HepG2 (cell line): ENCODE measurements around the gene RPLP2. TPM values are rescaled to one million over a fixed set of nuclear protein-coding genes. Genes with fewer than 3 reads are reported as not detected.

ENCODE experiments used
- ARNTL ChIP-seq: sonication (generic); formaldehyde crosslinking; IDR thresholded peaks from 2 replicates; pipeline ENCODE4 v1.4.0; 2020; ENCODE audit warnings: mild to moderate bottlenecking, missing genetic modification reagents
- CC2D1A ChIP-seq: sonication (generic); formaldehyde crosslinking; IDR thresholded peaks from 2 replicates; pipeline ENCODE4 v1.8.1; 2023; ENCODE audit warnings: mild to moderate bottlenecking, missing genetic modification reagents
- ESRRA ChIP-seq: sonication (generic); formaldehyde crosslinking; IDR thresholded peaks from 2 replicates; pipeline ENCODE4 v1.5.1; 2020; ENCODE audit warnings: mild to moderate bottlenecking, low read depth, missing genetic modification reagents
- GTF2F1 ChIP-seq: fragments of 150-350 bp; IDR thresholded peaks from 2 replicates; pipeline ENCODE4 v1.6.1; 2014; ENCODE audit warnings: low read length
- NCOA2 ChIP-seq: sonication (generic); formaldehyde crosslinking; IDR thresholded peaks from 2 replicates; pipeline ENCODE4 v1.8.0; 2022; ENCODE audit warnings: inconsistent platforms
- PRPF4 ChIP-seq: fragments of 200-400 bp; formaldehyde crosslinking; IDR thresholded peaks from 2 replicates; pipeline ENCODE4 v1.6.1; 2016; ENCODE audit warnings: low read length, low read depth; ENCODE audit not compliant: poor library complexity, severe bottlenecking
- RBM39 ChIP-seq: fragments of 200-400 bp; formaldehyde crosslinking; IDR thresholded peaks from one replicate; pipeline ENCODE4 v1.6.1; 2018; ENCODE audit warnings: antibody characterized with exemption, mild to moderate bottlenecking, low read depth, low read length; ENCODE audit not compliant: poor library complexity, severe bottlenecking
- SP1 ChIP-seq, 2 experiments: fragments of 450-650 bp in 1 of 2; sonication (generic) in 1 of 2; formaldehyde crosslinking in 1 of 2; IDR thresholded peaks; 2 replicates each; pipeline versions ENCODE4 v1.4.0 to v1.6.1; 2016 to 2020; ENCODE audit warnings: missing genetic modification reagents in 1 of 2
- SP140L ChIP-seq: sonication (generic); formaldehyde crosslinking; IDR thresholded peaks from 2 replicates; pipeline ENCODE4 v1.4.0; 2020; ENCODE audit warnings: missing genetic modification reagents, borderline replicate concordance
- WIZ ChIP-seq: sonication (generic); formaldehyde crosslinking; IDR thresholded peaks from 2 replicates; pipeline ENCODE4 v1.5.1; 2020; ENCODE audit warnings: mild to moderate bottlenecking, missing genetic modification reagents
- ZBTB1 ChIP-seq: sonication (generic); formaldehyde crosslinking; IDR thresholded peaks from 2 replicates; pipeline ENCODE4 v1.4.0; 2020; ENCODE audit warnings: missing genetic modification reagents, borderline replicate concordance
- ZBTB20 ChIP-seq: sonication (generic); formaldehyde crosslinking; IDR thresholded peaks from 2 replicates; pipeline ENCODE4 v1.8.1; 2023; ENCODE audit warnings: missing genetic modification reagents, low read depth, mild to moderate bottlenecking, borderline replicate concordance
- ZNF264 ChIP-seq: sonication (generic); formaldehyde crosslinking; IDR thresholded peaks from 2 replicates; pipeline ENCODE4 v1.4.0; 2020; ENCODE audit warnings: missing genetic modification reagents
- ZNF33B ChIP-seq: sonication (generic); formaldehyde crosslinking; IDR thresholded peaks from 2 replicates; pipeline ENCODE4 v1.5.1; 2020; ENCODE audit warnings: mild to moderate bottlenecking, missing genetic modification reagents
- ZNF567 ChIP-seq: sonication (generic); formaldehyde crosslinking; IDR thresholded peaks from 2 replicates; pipeline ENCODE4 v1.8.1; 2023; ENCODE audit warnings: mild to moderate bottlenecking, missing genetic modification reagents, borderline replicate concordance
- ZNF572 ChIP-seq: sonication (generic); formaldehyde crosslinking; IDR thresholded peaks from 2 replicates; pipeline ENCODE4 v1.5.1; 2020; ENCODE audit warnings: mild to moderate bottlenecking, missing genetic modification reagents
- ZNF709 ChIP-seq: sonication (generic); formaldehyde crosslinking; IDR thresholded peaks from 2 replicates; pipeline ENCODE4 v1.5.0; 2020; ENCODE audit warnings: mild to moderate bottlenecking, missing genetic modification reagents
- ZNF75D ChIP-seq: sonication (generic); formaldehyde crosslinking; IDR thresholded peaks from 2 replicates; pipeline ENCODE4 v1.8.1; 2023; ENCODE audit warnings: missing genetic modification reagents, mild to moderate bottlenecking, borderline replicate concordance
- ZSCAN12 ChIP-seq: sonication (generic); formaldehyde crosslinking; IDR thresholded peaks from 2 replicates; pipeline ENCODE4 v1.9.0; 2021; ENCODE audit warnings: mild to moderate bottlenecking, missing genetic modification reagents
- polyA plus RNA-seq, 8 experiments: library from polyadenylated mRNA; depleted of rRNA in 3 of 8; stranded (reverse) in 7 of 8; unstranded in 1 of 8; fragments of >200 nt; fragmentation: Illumina TruSeq in 4 of 8; extraction: Trizol in 4 of 8; gene quantifications; 2 replicates each; pipeline versions ENCODE4 v1.2.1 to v1.2.3, GENCODE V29; 2011 to 2016; ENCODE audit warnings: low read depth in 4 of 8, missing spikeins in 1 of 8, mixed read lengths in 1 of 8; ENCODE audit not compliant: insufficient read depth in 1 of 8
- total RNA-seq, 5 experiments: library from RNA; depleted of rRNA; stranded (reverse); fragments of >200 nt; fragmentation: Illumina TruSeq; extraction: Trizol; gene quantifications; 2 replicates each; pipeline ENCODE4 v1.2.3, GENCODE V29; 2016; ENCODE audit warnings: low read depth in 1 of 5
- TF ChIP-seq, protein P1 (sequence below): sonication (generic); formaldehyde crosslinking; IDR thresholded peaks from 2 replicates; pipeline ENCODE4 v1.4.0; 2020; ENCODE audit warnings: missing genetic modification reagents
- TF ChIP-seq, protein P2 (sequence below): sonication (generic); formaldehyde crosslinking; IDR thresholded peaks from 2 replicates; pipeline ENCODE4 v1.8.0; 2022; ENCODE audit warnings: mild to moderate bottlenecking, missing genetic modification reagents; ENCODE audit not compliant: insufficient replicate concordance
- TF ChIP-seq, protein P3 (sequence below): sonication (generic); formaldehyde crosslinking; IDR thresholded peaks from 2 replicates; pipeline ENCODE4 v1.4.0; 2020; ENCODE audit warnings: missing genetic modification reagents

RPLP2 gene
- total and polyA plus RNA-seq, 2 of the 13 experiments (the other 11 are each of a cell fraction or from before 2014, with no cell fraction given) = 978 to 2,106 TPM

DNA sequence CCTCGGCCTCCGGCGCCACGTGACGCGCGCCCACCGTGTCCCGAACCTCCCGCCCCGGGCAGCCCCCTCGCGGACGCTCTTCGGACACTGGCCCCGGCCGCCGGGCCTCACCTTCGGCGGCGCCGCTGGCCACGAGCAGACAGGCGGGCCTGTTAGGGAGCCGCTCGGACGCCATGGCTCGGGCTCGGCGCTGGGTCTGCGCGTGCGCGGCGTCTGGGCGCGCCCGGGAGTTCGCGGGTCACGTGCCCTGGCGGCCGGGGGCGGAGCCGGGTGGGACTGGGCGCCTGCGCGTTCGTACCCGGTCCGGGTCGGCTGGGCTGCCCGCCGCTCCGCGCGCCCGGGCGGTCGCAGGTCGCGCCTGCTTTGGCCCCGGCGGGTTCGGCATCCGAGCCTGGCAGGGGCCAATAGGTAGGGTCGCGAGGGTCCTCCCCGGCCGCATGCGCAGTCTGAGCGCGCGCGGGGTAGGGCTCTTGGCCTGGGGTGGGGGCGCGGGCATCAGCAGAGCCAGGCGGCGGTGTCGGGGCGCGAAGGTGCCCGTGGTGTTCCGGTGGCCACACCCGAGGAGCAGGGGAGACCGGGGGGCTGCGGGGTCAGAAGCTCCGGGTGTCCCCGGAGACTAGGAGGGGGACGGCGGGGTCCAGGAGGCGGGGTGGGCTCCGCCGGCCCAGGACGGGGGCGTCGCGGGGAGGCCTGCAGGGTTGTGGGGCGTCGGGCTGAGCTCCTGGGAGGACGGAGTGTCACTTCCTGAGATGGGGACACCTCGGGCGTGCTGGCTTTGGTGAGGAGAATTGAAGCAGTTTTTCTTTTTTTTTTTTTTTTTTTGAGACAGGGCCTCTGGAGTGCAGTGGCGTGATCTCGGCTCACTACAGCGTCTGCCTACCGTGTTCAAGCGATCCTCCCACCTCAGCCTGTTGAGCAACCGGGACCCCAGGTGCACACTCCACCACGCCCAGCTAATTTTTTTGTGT, 32.2 kb upstream of the RPLP2 start, which contains the start of gene GATD1 (continued):
- TF ChIP-seq, protein P1, sequence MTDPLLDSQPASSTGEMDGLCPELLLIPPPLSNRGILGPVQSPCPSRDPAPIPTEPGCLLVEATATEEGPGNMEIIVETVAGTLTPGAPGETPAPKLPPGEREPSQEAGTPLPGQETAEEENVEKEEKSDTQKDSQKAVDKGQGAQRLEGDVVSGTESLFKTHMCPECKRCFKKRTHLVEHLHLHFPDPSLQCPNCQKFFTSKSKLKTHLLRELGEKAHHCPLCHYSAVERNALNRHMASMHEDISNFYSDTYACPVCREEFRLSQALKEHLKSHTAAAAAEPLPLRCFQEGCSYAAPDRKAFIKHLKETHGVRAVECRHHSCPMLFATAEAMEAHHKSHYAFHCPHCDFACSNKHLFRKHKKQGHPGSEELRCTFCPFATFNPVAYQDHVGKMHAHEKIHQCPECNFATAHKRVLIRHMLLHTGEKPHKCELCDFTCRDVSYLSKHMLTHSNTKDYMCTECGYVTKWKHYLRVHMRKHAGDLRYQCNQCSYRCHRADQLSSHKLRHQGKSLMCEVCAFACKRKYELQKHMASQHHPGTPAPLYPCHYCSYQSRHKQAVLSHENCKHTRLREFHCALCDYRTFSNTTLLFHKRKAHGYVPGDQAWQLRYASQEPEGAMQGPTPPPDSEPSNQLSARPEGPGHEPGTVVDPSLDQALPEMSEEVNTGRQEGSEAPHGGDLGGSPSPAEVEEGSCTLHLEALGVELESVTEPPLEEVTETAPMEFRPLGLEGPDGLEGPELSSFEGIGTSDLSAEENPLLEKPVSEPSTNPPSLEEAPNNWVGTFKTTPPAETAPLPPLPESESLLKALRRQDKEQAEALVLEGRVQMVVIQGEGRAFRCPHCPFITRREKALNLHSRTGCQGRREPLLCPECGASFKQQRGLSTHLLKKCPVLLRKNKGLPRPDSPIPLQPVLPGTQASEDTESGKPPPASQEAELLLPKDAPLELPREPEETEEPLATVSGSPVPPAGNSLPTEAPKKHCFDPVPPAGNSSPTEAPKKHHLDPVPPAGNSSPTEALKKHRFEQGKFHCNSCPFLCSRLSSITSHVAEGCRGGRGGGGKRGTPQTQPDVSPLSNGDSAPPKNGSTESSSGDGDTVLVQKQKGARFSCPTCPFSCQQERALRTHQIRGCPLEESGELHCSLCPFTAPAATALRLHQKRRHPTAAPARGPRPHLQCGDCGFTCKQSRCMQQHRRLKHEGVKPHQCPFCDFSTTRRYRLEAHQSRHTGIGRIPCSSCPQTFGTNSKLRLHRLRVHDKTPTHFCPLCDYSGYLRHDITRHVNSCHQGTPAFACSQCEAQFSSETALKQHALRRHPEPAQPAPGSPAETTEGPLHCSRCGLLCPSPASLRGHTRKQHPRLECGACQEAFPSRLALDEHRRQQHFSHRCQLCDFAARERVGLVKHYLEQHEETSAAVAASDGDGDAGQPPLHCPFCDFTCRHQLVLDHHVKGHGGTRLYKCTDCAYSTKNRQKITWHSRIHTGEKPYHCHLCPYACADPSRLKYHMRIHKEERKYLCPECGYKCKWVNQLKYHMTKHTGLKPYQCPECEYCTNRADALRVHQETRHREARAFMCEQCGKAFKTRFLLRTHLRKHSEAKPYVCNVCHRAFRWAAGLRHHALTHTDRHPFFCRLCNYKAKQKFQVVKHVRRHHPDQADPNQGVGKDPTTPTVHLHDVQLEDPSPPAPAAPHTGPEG (CRISPR knock-in tag) = no peak
- TF ChIP-seq SP1 (IDR thresholded peaks at IDR 0.05) = no peak
- TF ChIP-seq SP1 (CRISPR knock-in tag; IDR thresholded peaks at IDR 0.05) = no peak
- TF ChIP-seq ZSCAN12 = no peak; the same call in 1 of the 2 replicates
- TF ChIP-seq ARNTL (CRISPR knock-in tag) = peak; percentile 58; the same call in 1 of the 2 replicates
- TF ChIP-seq PRPF4 = no peak
- no peak for TF ChIP-seq WIZ (CRISPR knock-in tag)
- no peak for TF ChIP-seq ZNF572 (CRISPR knock-in tag)
- TF ChIP-seq NCOA2 (CRISPR knock-in tag) = no peak
- no peak for TF ChIP-seq ZNF75D (CRISPR knock-in tag)
- TF ChIP-seq ZNF264 = no peak
- no peak for TF ChIP-seq GTF2F1
- TF ChIP-seq ZBTB1 = no peak
- TF ChIP-seq ESRRA (CRISPR knock-in tag) = no peak; the same call in 1 of the 2 replicates
- TF ChIP-seq RBM39 = no peak
- TF ChIP-seq ZBTB20 (CRISPR knock-in tag) = no peak
- no peak for TF ChIP-seq CC2D1A (CRISPR knock-in tag)
- TF ChIP-seq, protein P2, sequence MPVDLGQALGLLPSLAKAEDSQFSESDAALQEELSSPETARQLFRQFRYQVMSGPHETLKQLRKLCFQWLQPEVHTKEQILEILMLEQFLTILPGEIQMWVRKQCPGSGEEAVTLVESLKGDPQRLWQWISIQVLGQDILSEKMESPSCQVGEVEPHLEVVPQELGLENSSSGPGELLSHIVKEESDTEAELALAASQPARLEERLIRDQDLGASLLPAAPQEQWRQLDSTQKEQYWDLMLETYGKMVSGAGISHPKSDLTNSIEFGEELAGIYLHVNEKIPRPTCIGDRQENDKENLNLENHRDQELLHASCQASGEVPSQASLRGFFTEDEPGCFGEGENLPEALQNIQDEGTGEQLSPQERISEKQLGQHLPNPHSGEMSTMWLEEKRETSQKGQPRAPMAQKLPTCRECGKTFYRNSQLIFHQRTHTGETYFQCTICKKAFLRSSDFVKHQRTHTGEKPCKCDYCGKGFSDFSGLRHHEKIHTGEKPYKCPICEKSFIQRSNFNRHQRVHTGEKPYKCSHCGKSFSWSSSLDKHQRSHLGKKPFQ (CRISPR knock-in tag) = peak; percentile 41
- peak; percentile 55; the same call in 1 of the 2 replicates for TF ChIP-seq ZNF33B (CRISPR knock-in tag)
- TF ChIP-seq, protein P3, sequence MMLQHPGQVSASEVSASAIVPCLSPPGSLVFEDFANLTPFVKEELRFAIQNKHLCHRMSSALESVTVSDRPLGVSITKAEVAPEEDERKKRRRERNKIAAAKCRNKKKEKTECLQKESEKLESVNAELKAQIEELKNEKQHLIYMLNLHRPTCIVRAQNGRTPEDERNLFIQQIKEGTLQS (CRISPR knock-in tag) = no peak
- TF ChIP-seq ZNF567 = 0 out of 2 replicates have a peak, but pooled peaks have one; percentile 27
- no peak for TF ChIP-seq SP140L (CRISPR knock-in tag)
- peak; percentile 41; the same call in 1 of the 2 replicates for TF ChIP-seq ZNF709 (CRISPR knock-in tag)
